NCI-H82 treated with DMSO at 0.1 percent for 48 hours (cell line): Measurements from ENCODE around the gene PHPT1.

ENCODE experiments used
- DNase-seq: peaks from one replicate; lab custom pipeline; 2025; ENCODE audit not compliant: unreplicated experiment; lab: John Stamatoyannopoulos, UW

PHPT1 gene

DNA sequence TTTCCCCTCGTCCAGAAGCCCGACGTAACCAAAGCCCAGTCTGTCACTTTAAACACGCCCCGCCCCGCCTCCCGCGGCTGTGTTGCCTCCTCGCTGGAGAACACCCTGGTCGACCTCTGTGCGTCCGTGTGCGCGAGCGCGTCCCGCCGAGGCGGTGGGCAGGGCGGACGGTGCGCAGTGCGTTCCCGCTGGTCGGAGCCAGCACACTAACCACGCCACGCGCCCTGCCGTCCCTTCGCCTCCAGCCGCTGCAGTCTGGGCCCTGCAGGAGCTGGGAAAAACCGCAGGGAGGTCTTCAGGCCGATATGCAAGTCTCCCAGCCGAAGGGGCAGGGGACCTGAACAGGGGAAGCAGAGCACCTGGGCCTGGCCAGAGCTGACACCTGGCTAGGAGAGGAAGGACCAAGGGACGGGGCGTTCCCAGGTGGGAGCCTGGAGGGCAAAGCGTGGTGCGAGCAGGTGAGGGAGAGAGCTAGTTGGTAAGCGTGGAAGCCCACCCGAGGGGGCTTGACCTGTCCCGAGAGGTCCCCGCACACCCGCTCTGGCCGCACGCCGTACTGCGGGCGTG, 1.3 kb upstream of the PHPT1 start:
- peak; percentile 45 for DNase-seq

DNA sequence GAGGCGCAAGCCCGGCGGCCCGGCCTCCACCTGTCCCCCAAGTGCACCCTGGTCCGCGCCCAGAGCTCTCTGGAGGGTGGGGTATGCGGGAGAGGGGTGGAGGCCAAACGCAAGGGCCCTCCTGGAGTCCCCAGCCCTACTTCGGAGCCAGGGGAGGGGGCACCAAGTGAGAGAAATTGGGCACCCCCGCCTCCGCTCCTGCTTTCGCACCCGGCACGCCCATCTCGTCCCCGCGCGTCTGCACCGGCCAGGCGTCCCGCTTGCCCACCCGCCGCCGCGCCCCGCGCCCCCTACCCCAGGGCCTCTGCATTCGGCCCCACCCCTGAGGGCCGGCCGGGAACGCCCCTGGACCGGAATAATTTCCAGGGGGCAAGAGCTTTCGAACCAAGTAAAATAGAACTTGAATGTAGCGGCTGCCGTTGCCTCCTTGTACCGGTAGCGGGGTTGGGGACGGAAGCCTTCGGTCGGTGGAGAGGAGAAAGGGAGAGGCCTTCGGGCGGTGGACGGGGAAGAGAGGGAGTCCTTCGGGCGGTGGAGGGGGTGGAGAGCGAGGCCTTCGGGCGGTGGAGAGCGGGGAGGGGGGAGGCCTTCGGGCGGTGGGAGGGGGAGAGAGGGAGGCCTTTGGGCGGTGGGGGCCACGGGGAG, 694 bp upstream of the PHPT1 start:
- DNase-seq = no peak

DNA sequence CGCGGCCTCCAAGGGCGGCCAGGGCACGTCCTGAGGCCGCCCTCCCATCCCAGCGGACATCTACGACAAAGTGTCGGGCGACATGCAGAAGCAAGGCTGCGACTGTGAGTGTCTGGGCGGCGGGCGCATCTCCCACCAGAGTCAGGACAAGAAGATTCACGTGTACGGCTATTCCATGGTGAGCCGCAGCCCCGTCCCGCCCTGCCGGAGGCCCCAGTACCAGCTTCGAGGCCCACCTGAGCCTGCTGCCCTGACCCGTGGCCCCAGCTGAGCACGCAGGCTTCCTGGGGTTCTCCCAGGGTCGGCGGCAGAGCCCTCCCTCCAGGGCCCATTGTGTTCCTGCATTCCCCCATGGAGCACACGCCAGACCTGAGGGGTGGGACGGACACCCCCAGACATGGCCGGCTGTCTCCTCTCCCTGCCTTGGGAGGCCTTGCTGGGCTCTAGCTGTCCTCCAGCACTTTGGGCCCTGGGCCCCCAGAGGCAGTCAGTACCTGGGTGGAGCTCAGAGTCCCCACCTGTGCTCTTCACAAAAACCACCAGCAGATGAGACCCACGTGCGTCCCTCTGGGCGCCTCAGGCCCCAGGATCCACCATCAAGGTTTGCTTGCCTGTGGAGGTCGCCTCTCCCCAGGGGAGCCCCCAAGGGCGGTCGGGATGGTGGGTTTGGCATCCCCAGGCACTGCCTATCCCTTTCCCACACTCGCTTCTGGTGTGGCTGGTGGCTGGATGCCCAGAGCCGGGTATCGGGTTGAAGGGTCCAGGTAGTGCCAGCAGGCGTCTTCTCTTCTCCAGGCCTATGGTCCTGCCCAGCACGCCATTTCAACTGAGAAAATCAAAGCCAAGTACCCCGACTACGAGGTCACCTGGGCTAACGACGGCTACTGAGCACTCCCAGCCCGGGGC, 1.0 kb downstream of the PHPT1 start:
- no peak for DNase-seq

DNA sequence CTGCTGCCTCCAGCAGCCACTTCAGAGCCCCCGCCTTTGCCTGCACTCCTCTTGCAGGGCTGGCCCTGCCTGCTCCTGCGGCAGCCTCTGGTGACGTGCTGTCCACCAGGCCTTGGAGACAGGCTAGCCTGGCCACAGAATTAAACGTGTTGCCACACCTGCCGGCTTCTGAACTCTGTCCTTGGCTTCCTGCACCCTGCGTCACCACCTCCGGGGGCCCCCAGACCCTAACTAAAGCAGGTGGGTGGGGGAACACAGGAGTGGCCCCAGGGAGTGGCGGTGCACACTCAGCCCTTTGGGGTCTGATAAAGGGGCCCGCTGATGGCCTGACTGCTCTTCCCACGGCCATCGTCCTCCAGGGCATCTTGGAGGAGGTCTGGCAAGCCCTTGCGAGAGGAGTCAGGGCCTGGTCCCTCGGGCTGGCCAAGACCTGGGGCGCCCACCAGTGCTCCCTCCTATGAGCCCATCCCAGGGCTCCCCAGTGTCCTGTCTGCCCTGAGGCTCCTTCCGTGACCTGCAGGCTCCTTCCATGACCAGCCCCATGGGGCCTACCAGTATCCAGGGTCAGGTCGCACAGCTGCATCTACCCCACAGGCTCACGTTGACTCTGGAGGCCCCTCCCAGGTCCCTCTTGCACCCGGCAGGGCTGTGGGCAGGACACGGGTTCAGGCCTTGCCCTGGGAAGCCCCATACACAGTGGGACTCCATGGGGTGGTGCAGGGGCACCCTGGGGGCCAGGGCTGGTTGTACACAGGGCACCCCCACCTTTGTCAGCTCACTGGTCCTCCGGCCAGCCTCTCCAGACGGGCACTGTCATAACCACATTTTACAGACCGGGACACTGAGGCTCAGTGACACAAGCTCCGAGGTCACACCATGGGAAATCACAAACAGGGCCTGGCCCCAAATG, 1.9 kb downstream of the PHPT1 start:
- DNase-seq = no peak

DNA sequence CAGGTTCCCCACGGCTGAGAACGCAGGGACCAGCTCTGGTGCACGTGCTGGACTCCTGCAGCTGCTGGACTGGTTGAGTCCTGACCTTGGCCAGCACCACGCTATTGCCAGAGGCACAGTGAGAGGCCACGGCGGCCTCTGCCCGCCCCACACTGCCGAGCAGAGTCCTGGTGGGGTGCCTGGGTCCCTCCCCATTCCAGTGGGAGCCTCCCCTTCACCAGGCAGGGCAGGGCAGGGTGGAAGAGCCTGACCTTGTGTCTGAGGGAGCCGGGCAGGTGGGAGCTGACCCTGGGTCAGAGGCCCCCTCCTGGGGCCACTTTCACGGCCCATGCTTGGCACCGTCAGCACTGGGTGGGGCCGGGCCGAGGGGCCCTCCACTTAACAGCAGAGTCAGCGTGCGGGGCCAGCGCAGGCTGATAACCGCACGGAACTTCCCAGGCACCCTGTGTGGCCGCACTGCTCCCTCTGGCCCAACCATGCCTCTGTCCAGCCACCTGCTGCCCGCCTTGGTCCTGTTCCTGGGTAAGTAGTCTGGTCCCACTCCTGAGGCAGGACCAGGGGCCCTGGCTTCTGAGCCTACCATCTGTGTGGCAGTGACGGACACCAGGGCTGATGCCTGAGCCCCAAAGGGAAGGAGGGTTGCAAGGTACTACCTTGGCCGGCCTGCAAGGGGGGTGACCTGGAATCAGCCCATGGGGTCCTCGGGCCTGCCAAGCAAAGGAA, 2.9 kb downstream of the PHPT1 start, which contains the start of gene MAMDC4:
TSS of gene MAMDC4 (plus strand) at position 406 of the 723 bp plus-strand sequence. CDS start at position 477, 71 bp downstream.
- DNase-seq = no peak

DNA sequence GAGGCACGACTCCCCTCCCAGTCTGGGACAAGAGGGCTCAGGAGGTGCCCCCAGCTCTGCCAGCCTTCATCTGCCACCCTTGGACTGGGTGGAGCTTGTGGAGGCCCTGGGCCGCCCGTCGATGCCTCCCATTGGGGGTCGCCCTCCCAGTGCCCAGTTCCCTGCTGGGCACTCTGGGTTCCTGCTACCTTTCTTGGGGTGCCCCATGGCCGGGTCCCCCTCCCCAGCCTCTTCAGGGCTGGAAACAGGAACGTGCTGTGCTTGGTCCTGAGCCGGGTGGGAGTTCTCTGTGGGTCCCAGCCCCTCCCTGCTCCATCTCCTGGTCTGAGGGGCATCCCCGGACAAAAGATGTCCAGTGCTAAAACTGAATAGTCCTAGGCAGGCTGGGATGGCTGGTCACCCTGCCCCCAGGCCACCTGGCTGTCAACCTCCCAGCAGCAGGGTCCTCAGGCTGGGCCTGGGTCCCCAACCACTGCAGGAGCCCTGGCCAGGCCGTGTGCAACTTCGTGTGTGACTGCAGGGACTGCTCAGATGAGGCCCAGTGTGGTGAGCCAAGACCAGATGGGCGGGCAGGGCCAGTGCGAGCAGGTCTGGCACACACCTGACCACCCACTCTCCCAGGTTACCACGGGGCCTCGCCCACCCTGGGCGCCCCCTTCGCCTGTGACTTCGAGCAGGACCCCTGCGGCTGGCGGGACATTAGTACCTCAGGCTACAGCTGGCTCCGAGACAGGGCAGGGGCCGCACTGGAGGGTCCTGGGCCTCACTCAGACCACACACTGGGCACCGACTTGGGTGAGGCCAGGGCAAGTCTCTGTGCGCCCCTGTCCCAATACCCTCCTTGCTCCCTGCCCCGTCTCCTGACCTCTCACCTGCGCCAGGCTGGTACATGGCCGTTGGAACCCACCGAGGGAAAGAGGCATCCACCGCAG, 3.7 kb downstream of the PHPT1 start:
- DNase-seq = no peak

DNA sequence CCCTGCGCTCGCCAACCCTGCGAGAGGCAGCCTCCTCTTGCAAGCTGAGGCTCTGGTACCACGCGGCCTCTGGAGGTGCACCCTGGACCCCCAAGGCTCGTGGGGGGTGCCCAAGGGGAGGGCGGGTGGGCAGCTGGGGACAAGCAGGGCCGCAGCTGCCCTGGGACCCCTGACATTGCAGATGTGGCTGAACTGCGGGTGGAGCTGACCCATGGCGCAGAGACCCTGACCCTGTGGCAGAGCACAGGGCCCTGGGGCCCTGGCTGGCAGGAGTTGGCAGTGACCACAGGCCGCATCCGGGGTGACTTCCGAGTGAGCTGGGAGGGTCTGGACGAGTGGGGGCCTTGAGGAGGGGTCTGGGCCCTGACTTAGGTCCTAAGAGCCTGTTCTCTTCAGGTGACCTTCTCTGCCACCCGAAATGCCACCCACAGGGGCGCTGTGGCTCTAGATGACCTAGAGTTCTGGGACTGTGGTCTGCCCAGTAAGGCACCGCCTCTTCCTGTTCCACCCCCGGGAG, 4.4 kb downstream of the PHPT1 start:
- DNase-seq = no peak

DNA sequence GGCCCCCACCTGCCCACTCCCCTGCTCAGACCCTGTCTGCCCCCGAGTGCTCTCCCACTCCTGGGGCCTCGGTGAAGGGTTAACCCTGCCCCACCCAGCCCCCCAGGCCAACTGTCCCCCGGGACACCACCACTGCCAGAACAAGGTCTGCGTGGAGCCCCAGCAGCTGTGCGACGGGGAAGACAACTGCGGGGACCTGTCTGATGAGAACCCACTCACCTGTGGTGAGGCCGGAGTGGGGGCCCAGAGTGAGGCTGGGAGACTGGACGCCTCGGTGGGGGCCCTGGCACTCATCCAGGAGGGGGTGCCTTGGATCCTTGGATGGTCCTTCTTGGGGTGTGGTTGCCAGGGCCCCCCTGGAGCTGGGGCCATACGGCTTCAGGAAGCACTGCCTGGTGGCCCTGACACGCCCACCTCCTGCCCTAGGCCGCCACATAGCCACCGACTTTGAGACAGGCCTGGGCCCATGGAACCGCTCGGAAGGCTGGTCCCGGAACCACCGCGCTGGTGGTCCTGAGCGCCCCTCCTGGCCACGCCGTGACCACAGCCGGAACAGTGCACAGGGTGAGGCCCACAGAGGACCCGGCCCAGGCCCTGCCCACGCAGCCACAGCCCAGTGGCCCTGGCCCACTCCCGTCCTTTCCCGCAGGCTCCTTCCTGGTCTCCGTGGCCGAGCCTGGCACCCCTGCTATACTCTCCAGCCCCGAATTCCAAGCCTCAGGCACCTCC, 5.1 kb downstream of the PHPT1 start:
- DNase-seq = no peak

DNA sequence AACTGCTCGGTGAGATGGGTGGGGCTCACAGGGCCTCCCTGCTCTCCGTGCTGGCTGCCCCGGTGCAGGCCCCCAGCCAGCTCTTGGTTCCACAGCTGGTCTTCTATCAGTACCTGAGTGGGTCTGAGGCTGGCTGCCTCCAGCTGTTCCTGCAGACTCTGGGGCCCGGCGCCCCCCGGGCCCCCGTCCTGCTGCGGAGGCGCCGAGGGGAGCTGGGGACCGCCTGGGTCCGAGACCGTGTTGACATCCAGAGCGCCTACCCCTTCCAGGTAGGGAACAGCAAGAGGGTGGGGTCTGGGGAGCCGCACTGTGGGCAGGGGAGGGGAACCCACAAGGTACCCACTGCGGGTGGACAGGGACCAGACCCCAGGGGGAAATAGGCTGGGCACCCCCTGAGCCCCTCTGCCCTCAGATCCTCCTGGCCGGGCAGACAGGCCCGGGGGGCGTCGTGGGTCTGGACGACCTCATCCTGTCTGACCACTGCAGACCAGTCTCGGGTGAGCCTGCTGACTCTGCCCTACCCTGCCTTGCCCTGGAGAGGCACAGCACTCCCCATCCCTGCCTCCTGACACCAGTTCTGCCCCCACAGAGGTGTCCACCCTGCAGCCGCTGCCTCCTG, 5.7 kb downstream of the PHPT1 start:
- no peak for DNase-seq

DNA sequence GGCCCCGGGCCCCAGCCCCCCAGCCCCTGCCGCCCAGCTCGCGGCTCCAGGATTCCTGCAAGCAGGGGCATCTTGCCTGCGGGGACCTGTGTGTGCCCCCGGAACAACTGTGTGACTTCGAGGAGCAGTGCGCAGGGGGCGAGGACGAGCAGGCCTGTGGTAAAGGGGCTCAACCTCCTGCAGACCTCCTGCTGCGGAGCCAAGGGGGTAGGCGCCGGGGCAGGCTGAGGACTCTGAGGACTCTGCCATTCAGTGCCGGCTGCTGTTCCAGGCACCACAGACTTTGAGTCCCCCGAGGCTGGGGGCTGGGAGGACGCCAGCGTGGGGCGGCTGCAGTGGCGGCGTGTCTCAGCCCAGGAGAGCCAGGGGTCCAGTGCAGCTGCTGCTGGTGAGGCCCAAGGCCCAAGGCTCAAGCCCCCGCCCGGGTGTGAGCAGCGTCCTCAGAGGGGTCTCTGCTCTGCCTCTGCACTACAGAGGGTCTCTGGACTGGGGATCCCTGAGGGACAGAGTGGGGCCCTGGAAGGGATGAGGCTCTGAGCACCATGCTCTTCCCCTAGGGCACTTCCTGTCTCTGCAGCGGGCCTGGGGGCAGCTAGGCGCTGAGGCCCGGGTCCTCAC, 6.4 kb downstream of the PHPT1 start:
- no peak for DNase-seq

DNA sequence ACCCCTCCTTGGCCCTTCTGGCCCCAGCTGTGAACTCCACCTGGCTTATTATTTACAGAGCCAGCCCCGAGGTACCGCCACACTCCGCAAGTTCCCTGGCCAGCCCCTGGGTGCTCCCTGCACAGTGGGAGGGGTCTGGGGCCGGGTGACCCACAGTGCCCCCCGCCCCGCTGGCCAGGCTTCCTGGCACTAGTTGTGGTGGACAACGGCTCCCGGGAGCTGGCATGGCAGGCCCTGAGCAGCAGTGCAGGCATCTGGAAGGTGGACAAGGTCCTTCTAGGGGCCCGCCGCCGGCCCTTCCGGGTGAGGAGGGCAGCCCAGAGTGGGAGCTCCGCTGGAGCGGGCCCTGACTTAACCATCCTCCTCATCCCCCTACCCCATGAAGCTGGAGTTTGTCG, 6.9 kb downstream of the PHPT1 start:
- DNase-seq = no peak

DNA sequence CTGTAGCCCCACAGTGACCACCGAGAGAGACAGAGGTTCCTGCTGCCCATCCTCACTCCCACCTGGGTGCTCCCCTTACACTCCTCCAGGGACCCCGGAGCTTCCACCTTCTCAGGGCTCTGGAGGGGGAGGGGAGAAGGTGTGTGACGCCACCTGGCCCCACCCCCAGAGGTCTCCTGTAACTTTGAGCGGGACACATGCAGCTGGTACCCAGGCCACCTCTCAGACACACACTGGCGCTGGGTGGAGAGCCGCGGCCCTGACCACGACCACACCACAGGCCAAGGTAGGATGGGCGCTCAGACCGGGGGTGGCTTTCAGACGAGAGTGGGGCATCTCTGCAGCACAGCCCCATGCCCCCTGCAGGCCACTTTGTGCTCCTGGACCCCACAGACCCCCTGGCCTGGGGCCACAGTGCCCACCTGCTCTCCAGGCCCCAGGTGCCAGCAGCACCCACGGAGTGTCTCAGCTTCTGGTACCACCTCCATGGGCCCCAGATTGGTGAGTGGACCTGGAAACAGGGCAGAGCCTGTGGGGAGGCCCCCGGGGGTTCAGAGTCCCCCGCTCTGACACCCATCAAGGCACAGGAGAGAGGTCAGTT, 7.4 kb downstream of the PHPT1 start:
- DNase-seq = no peak

DNA sequence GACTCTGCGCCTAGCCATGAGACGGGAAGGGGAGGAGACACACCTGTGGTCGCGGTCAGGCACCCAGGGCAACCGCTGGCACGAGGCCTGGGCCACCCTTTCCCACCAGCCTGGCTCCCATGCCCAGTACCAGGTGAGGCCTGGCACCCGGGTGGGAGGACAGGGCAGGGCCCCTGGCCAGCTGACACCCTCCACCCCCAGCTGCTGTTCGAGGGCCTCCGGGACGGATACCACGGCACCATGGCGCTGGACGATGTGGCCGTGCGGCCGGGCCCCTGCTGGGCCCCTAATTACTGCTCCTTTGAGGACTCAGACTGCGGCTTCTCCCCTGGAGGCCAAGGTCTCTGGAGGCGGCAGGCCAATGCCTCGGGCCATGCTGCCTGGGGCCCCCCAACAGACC, 8.0 kb downstream of the PHPT1 start:
- no peak for DNase-seq

DNA sequence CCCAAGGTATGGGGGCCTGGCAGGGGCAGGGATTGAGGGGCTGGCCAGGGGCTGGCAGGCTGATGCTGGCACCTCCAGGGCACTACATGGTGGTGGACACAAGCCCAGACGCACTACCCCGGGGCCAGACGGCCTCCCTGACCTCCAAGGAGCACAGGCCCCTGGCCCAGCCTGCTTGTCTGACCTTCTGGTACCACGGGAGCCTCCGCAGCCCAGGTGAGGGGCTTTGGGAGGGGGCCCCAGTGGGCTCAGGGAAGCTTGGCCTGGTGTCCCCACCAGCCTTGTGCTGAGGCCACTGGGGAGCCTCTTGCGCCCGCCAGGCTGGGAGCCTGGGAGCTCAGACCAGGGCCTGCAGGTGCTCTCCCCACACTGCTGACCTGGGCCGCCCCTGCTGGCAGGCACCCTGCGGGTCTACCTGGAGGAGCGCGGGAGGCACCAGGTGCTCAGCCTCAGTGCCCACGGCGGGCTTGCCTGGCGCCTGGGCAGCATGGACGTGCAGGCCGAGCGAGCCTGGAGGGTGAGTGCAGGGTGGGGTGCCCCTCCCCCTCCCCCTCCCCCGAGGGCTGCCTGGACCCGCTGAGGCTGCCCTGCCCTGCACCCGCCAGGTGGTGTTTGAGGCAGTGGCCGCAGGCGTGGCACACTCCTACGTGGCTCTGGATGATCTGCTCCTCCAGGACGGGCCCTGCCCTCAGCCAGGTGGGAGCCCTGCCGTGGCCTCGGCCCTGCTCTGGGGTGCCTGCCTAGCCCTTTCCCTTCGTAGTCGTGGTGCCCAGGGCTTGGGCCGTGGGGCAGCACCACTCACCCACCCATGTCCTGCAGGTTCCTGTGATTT, 8.6 kb downstream of the PHPT1 start:
- DNase-seq = no peak

DNA sequence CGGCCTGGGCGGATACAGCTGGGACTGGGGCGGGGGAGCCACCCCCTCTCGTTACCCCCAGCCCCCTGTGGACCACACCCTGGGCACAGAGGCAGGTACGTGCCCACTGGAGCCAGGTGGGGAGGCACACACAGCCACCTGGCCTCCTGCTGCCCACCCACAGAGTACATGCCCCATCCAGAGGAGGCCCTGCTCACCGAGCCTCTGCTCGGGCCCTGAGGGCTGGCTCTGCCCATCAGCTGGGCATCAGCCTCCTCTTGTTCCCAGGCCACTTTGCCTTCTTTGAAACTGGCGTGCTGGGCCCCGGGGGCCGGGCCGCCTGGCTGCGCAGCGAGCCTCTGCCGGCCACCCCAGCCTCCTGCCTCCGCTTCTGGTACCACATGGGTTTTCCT, 9.2 kb downstream of the PHPT1 start:
- no peak for DNase-seq
